Neural cell (in vitro differentiated cells): ENCODE measurements around the gene TUBGCP2. TPM values are rescaled to one million over a fixed set of nuclear protein-coding genes. Genes with fewer than 3 reads are reported as not detected.

Source experiments
- H2AFZ ChIP-seq: fragments of 200-600, 300-800 bp; sonication (generic), shearing (Covaris generic); 2 replicates; pipeline ENCODE4 v1.6.0; 2014; ENCODE audit warnings: low read depth, mild to moderate bottlenecking, antibody characterized with exemption, low read length, moderate library complexity
- H3F3A ChIP-seq: fragments of 200-600 bp; shearing (Covaris generic); 2 replicates; pipeline ENCODE4 v1.6.1; 2016; ENCODE audit warnings: mild to moderate bottlenecking, moderate library complexity, mixed read lengths, antibody characterized with exemption, low read length; ENCODE audit not compliant: insufficient read depth, poor library complexity, severe bottlenecking
- H3K27ac ChIP-seq: fragments of 200-600, 300-800 bp; sonication (generic), shearing (Covaris generic); 2 replicates; pipeline ENCODE4 v1.5.1; 2014; ENCODE audit warnings: mild to moderate bottlenecking, low read length, moderate library complexity
- H3K27me3 ChIP-seq: fragments of 300-800, 200-600 bp; sonication (generic), shearing (Covaris generic); 2 replicates; pipeline ENCODE4 v1.6.0; 2014; ENCODE audit warnings: mild to moderate bottlenecking, low read depth, low read length, moderate library complexity; ENCODE audit not compliant: insufficient read depth
- H3K36me3 ChIP-seq: fragments of 300-800, 200-600 bp; sonication (generic), shearing (Covaris generic); 2 replicates; pipeline ENCODE4 v1.5.1; 2014; ENCODE audit warnings: mild to moderate bottlenecking, antibody characterized with exemption, low read length, moderate library complexity; ENCODE audit not compliant: insufficient read depth
- H3K4me2 ChIP-seq: fragments of 300-800, 200-600 bp; sonication (generic), shearing (Covaris generic); 2 replicates; pipeline ENCODE4 v1.6.0; 2014; ENCODE audit warnings: mild to moderate bottlenecking, low read length
- H3K4me3 ChIP-seq: fragments of 300-800, 200-600 bp; sonication (generic), shearing (Covaris generic); 2 replicates; pipeline ENCODE4 v1.5.1; 2014; ENCODE audit warnings: mild to moderate bottlenecking, low read length, moderate library complexity
- H3K79me2 ChIP-seq: fragments of 200-600 bp; shearing (Covaris generic); replicated peaks from 2 replicates; pipeline ENCODE4 v1.6.0; 2014; ENCODE audit warnings: mild to moderate bottlenecking, low read length, moderate library complexity; ENCODE audit not compliant: insufficient read depth
- H3K9ac ChIP-seq: fragments of 300-800, 200-600 bp; sonication (generic), shearing (Covaris generic); 2 replicates; pipeline ENCODE4 v1.6.1; 2016; ENCODE audit warnings: mild to moderate bottlenecking, low read length, mixed read lengths
- H3K9me2 ChIP-seq: fragments of 200-600 bp; shearing (Covaris generic); 2 replicates; pipeline ENCODE4 v1.6.1; 2016; ENCODE audit warnings: mild to moderate bottlenecking, low read length, mixed read lengths; ENCODE audit not compliant: insufficient read depth
- H3K9me3 ChIP-seq: fragments of 200-600, 300-800 bp; sonication (generic), shearing (Covaris generic); 2 replicates; pipeline ENCODE4 v1.6.1; 2016; ENCODE audit warnings: mild to moderate bottlenecking, mixed run types, low read length, moderate library complexity, mixed read lengths
- H4K20me1 ChIP-seq: fragments of 200-600 bp; shearing (Covaris generic); 2 replicates; pipeline ENCODE4 v1.6.1; 2016; ENCODE audit warnings: mild to moderate bottlenecking, mixed run types; ENCODE audit not compliant: insufficient read depth
- EP300 ChIP-seq: fragments of 450-650 bp; conservative IDR thresholded peaks from 2 replicates; pipeline ENCODE4 v1.6.1; 2014; ENCODE audit warnings: antibody characterized with exemption, mild to moderate bottlenecking, moderate library complexity; ENCODE audit not compliant: poor library complexity, severe bottlenecking
- EZH2 ChIP-seq: fragments of 200-600, 300-800 bp; shearing (Covaris generic), sonication (generic); IDR thresholded peaks from 2 replicates; pipeline ENCODE4 v1.6.1; 2014; ENCODE audit warnings: antibody characterized with exemption, low read length, borderline replicate concordance, mild to moderate bottlenecking; ENCODE audit not compliant: insufficient read depth, poor library complexity, severe bottlenecking
- MXI1 ChIP-seq: fragments of 450-650 bp; conservative IDR thresholded peaks from 2 replicates; pipeline ENCODE4 v1.6.1; 2014; ENCODE audit warnings: antibody characterized with exemption, mild to moderate bottlenecking; ENCODE audit not compliant: poor library complexity, severe bottlenecking
- POLR2AphosphoS5 ChIP-seq: IDR thresholded peaks from 2 replicates; pipeline ENCODE4 v1.6.1; 2012
- RAD21 ChIP-seq: fragments of 450-650 bp; conservative IDR thresholded peaks from 2 replicates; pipeline ENCODE4 v1.6.1; 2014; ENCODE audit warnings: antibody characterized with exemption, mild to moderate bottlenecking, moderate library complexity
- SMC3 ChIP-seq: fragments of 450-650 bp; conservative IDR thresholded peaks from 2 replicates; pipeline ENCODE4 v1.6.1; 2014; ENCODE audit warnings: antibody characterized with exemption, mild to moderate bottlenecking, moderate library complexity; ENCODE audit not compliant: poor library complexity
- TAF1 ChIP-seq: IDR thresholded peaks from 2 replicates; pipeline ENCODE4 v1.6.1; 2012; ENCODE audit warnings: low read depth
- polyA plus RNA-seq: library from polyadenylated mRNA; depleted of rRNA; stranded (reverse); fragments of >200 nt; gene quantifications from 2 replicates; pipeline ENCODE4 v1.2.3, GENCODE V29; 2014
- TF ChIP-seq, protein P1 (sequence below): fragments of 450-650 bp; IDR thresholded peaks from 2 replicates; pipeline ENCODE4 v1.5.1; 2014; ENCODE audit warnings: antibody characterized with exemption, mild to moderate bottlenecking, moderate library complexity; ENCODE audit not compliant: poor library complexity, severe bottlenecking
- TF ChIP-seq, protein P2 (sequence below): IDR thresholded peaks from 2 replicates; pipeline ENCODE4 v1.6.1; 2012; ENCODE audit warnings: borderline replicate concordance

TUBGCP2 gene
- polyA plus RNA-seq, 1 donor from 2014 or later, result 34.5 TPM

- peak; percentile 84 for TF ChIP-seq RAD21
- no peak for TF ChIP-seq TAF1
- no peak for TF ChIP-seq MXI1
- TF ChIP-seq, protein P1, sequence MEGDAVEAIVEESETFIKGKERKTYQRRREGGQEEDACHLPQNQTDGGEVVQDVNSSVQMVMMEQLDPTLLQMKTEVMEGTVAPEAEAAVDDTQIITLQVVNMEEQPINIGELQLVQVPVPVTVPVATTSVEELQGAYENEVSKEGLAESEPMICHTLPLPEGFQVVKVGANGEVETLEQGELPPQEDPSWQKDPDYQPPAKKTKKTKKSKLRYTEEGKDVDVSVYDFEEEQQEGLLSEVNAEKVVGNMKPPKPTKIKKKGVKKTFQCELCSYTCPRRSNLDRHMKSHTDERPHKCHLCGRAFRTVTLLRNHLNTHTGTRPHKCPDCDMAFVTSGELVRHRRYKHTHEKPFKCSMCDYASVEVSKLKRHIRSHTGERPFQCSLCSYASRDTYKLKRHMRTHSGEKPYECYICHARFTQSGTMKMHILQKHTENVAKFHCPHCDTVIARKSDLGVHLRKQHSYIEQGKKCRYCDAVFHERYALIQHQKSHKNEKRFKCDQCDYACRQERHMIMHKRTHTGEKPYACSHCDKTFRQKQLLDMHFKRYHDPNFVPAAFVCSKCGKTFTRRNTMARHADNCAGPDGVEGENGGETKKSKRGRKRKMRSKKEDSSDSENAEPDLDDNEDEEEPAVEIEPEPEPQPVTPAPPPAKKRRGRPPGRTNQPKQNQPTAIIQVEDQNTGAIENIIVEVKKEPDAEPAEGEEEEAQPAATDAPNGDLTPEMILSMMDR, result peak; percentile 93
- TF ChIP-seq SMC3, result peak; percentile 88
- no peak for TF ChIP-seq POLR2AphosphoS5
- H3K36me3 ChIP-seq, result no peaks in the 10 kb centered on the region
- no peaks in the 10 kb centered on the region for H3F3A ChIP-seq
- H3K4me3 ChIP-seq, result no peak overlapping the region
- no peak overlapping the region for H3K27ac ChIP-seq
- no peak overlapping the region for H3K4me2 ChIP-seq
- H3K9me3 ChIP-seq, result peaks cover 2% of the 10 kb centered on the region
- H4K20me1 ChIP-seq, result no peaks in the 10 kb centered on the region
- H3K79me2 ChIP-seq, result no peaks in the 10 kb centered on the region
- H3K27me3 ChIP-seq, result peaks cover 28% of the 10 kb centered on the region
- H3K9me2 ChIP-seq, result no peaks in the 10 kb centered on the region
- H2AFZ ChIP-seq, result no peak overlapping the region
- peak overlapping the region; percentile 26 for H3K9ac ChIP-seq
These were observed 21.0 kb upstream of the TUBGCP2 start for GRCh38 chr10:133329491-133330202.

GRCh38 chr10:133328358-133329343 lies 20.0 kb upstream of the TUBGCP2 start:
- no peaks in the 10 kb centered on the region for H3K9me2 ChIP-seq
- H2AFZ ChIP-seq, result no peak overlapping the region
- H3K27ac ChIP-seq, result no peak overlapping the region
- H3K4me3 ChIP-seq, result no peak overlapping the region
- TF ChIP-seq, protein P2, sequence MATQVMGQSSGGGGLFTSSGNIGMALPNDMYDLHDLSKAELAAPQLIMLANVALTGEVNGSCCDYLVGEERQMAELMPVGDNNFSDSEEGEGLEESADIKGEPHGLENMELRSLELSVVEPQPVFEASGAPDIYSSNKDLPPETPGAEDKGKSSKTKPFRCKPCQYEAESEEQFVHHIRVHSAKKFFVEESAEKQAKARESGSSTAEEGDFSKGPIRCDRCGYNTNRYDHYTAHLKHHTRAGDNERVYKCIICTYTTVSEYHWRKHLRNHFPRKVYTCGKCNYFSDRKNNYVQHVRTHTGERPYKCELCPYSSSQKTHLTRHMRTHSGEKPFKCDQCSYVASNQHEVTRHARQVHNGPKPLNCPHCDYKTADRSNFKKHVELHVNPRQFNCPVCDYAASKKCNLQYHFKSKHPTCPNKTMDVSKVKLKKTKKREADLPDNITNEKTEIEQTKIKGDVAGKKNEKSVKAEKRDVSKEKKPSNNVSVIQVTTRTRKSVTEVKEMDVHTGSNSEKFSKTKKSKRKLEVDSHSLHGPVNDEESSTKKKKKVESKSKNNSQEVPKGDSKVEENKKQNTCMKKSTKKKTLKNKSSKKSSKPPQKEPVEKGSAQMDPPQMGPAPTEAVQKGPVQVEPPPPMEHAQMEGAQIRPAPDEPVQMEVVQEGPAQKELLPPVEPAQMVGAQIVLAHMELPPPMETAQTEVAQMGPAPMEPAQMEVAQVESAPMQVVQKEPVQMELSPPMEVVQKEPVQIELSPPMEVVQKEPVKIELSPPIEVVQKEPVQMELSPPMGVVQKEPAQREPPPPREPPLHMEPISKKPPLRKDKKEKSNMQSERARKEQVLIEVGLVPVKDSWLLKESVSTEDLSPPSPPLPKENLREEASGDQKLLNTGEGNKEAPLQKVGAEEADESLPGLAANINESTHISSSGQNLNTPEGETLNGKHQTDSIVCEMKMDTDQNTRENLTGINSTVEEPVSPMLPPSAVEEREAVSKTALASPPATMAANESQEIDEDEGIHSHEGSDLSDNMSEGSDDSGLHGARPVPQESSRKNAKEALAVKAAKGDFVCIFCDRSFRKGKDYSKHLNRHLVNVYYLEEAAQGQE, result no peak
- no peak for TF ChIP-seq EP300
- TF ChIP-seq, protein P1, result no peak
- no peak for TF ChIP-seq POLR2AphosphoS5
- TF ChIP-seq MXI1, result no peak
- no peak for TF ChIP-seq EZH2
- TF ChIP-seq RAD21, result no peak
- TF ChIP-seq TAF1, result no peak
- TF ChIP-seq SMC3, result no peak
- no peaks in the 10 kb centered on the region for H3K9me3 ChIP-seq
- no peaks in the 10 kb centered on the region for H3F3A ChIP-seq
- no peaks in the 10 kb centered on the region for H4K20me1 ChIP-seq
- H3K79me2 ChIP-seq, result no peaks in the 10 kb centered on the region
- no peak overlapping the region for H3K4me2 ChIP-seq
- peaks cover 25% of the 10 kb centered on the region for H3K27me3 ChIP-seq
- no peak overlapping the region for H3K9ac ChIP-seq
- no peaks in the 10 kb centered on the region for H3K36me3 ChIP-seq
